HG03175 (cell line): ENCODE data around the gene IFFO2.

ENCODE experiments used
- ATAC-seq: cut with Tn5 transposase; IDR thresholded peaks from one replicate; pipeline ENCODE4 v1.9.1; 2021; ENCODE audit warnings: mild to moderate bottlenecking, moderate library complexity; ENCODE audit not compliant: unreplicated experiment

IFFO2 gene

GRCh38 chr1:18858070-18858688 lies 98.3 kb downstream of the IFFO2 start:
- no peak for ATAC-seq

- no peak for ATAC-seq
Measured at GRCh38 chr1:18856435-18856834, 100.0 kb downstream of the IFFO2 start.

GRCh38 chr1:18855573-18855972 lies 100.9 kb downstream of the IFFO2 start:
- no peak for ATAC-seq

GRCh38 chr1:18854331-18855025 lies 102.0 kb downstream of the IFFO2 start:
- ATAC-seq, result no peak
